DMS 273 treated with DMSO at 0.1 percent for 48 hours (cell line): ENCODE results near the gene SPDYE4.

Experiments used
- DNase-seq: peaks from one replicate; lab custom pipeline; 2025; lab: John Stamatoyannopoulos, UW

SPDYE4 gene

DNA sequence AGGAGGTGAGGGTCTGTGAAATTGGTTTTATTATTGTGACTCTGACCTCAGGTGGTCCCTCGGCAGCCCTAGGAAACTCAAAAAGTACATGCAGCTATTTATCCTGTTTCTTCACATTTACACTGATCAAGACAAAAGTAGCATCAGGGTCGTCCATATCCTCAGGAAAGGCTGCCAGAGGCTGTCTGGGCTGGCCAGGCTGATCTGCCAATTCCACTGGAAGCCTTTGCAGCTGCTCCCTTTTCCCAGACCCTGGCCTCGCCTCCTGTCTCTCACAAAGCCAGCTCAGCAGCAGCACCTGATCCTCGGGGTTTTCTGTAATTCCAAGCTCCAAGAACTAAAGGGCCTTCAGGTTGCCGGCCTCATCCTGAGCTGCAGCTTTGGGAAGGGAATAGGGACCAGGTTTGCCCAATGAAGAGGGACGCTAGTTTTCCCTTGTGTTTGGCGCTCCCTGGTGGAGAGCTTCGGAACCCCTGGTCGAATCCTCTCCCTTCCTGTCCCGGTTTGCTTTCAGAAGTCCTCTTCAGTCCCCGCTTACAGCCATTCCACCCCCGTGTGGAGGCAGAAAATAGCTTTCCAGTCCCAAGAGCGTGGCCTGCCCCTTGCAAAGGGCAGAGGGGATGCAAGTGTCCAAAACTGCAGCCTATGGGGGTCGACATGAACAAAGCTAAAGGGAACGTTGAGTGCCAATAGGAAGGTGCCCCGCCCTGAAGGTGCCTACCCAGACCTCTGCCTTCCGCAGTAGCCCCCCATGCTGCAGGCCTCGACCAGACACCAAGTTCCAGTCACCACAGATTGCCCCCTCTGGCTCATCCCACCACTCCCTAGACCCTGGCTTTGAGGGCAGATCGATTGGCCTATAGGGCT is 27.4 kb upstream of the SPDYE4 start:
- no peak for DNase-seq

DNA sequence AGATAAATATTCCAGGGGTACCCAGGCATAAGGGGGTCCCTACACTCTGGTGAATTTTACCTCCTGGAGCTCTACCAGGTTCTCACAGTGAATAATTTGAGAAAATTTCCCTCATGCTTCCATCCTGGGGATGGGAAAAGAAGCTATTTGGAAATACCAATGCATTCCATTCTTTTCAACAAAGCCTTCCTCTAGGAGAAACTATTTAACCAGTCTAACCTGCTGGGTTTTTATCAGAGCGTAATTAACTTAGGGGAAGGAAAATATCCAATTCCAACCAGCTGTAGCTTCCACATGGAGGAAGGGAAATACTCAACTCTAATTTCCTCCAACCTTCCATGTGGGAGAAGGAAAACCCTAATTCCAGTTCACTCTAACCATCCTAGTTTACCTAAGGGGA is 23.8 kb upstream of the SPDYE4 start:
- DNase-seq = no peak

DNA sequence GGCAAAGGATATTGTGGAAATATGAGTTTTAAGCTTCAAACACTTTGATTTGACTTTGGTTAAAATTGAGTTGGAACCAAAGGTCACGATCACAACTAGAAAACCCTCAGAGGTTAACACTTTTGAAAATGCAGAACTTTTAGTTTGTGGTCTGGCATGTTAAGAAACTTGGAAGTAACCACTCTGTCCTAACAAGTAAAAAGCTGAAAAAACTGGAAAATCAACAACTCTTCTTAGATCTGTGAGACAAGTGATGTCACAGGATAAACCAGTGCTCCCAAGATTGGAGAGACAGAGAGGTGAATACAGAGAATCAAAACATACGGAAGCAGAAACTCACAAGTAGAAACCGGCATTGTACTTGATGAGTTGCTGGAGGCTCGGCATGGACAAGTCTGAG is 23.4 kb upstream of the SPDYE4 start:
- no peak for DNase-seq

DNA sequence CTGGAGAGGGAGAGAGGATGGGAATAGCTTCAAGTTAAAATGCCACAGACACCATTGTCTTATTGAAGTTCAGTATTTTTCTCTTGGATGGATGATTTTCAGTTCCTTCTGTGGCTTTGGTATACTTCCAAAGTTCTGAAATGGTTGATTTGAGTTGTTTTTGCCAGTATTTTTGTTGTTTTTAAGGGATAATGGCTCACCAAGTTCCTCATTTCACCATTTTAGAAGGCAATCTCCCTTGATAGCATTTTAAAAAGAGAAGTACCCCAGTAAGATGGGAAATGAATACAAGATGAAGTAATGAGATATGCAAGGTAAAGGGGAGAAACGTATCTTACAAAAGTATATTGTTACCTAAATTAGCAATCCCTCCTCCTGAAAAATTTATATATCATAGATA is 18.5 kb upstream of the SPDYE4 start:
- no peak for DNase-seq

DNA sequence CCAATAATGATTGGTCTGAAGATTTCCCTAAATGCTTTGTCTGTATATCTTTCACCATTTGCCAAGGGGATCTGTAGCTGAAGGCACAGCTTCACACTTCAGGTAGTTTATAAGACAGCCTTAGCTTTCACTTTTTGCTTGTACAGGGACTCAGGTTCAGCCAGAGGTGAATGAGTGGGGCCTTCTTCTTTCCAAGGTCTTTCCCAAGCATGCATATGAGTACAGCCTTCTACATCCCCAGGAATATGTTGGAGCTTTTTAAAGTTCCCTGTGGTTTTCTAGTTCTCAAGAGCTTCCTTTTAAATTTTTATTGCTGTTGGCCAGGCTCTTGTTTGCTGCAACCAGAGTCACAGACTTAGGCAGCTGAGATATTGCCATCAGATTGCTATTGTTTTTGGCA is 17.9 kb upstream of the SPDYE4 start:
- DNase-seq = no peak

DNA sequence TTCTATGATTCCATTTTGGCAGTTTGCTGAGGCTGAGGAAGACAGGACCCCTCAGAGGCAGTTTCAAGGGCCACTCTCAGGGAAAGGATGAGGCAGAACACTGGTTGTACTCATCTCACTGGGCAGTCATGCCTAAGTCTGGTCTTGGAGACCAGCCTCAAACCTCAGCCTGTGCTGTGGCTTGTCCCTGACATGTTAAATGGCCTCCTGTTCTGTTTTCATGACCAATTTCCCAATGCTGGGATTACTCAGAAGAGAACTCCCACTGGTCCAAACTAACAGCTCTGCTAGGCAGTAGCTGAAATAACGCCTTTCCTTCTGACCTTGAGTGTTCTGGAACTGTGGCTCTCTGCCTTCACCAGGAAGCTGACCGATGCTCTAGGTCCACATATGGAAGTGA is 8.4 kb upstream of the SPDYE4 start:
- no peak for DNase-seq

DNA sequence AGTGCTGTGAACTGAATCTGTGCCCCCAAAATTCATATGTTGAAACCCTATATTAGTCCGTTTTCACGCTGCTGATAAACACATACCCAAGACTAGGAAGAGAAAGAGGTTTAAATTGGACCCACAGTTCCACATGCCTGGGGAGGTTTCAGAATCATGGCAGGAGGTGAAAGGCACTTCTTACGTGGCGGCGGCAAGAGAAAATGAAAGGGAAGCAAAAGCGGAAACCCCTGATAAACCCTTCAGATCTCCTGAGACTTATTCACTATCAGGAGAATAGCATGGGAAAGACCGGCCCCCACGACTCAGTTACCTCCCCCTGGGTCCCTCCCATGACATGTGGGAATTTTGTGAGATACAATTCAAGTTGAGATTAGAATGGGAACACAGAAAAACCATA is 3.7 kb upstream of the SPDYE4 start:
- no peak for DNase-seq

DNA sequence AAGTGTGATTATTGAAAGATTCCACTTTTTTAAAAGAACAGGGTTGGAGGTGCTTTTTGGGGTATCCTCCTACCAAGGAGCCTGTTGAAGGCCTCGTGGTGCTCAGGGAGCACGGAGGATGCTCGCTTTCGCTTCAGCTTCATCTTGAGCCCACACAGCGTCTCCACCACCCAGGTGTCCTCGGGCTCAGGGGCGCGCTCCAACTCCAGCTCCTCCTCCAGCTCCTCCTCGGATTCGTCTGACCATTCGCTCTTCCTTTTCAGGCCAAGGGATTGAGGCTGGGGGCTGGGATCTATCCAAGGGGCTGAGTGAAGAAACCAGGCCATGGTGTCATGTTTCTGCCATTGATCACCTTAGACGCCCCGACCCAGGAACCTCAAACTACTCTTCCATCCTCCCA is 1.2 kb downstream of the SPDYE4 start:
- no peak for DNase-seq

DNA sequence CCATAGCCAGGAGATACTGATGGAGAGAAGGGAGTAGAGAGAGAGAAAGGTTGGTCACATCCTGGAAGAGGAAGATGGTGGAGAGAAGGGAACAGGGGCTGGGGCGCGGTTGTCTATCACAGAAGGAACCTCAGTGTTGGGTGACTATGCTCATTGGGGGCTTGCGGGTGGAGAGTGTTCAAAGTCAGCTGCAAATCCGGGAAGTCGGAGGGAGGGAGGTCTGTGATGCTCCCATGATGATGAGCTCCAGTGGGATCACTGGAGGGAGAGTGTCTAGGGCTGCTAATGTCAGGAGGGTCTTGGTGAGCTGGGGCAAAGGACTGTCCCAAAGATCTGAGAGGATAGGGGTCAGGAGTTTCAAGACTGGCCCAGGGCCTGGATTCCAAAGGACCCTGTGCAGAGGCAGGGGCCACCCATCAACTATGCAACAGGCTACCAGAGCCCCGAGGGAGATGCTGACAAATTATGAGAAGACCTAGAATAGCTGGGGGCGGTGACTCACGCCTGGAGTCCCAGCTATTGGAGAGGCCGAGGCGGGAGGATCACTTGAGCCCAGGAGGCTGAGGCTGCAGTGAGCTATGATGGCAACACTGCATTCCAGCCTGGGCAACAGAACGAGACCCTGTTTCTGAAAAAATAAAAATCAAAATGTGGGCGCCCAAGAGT is 2.6 kb downstream of the SPDYE4 start:
- no peak for DNase-seq

DNA sequence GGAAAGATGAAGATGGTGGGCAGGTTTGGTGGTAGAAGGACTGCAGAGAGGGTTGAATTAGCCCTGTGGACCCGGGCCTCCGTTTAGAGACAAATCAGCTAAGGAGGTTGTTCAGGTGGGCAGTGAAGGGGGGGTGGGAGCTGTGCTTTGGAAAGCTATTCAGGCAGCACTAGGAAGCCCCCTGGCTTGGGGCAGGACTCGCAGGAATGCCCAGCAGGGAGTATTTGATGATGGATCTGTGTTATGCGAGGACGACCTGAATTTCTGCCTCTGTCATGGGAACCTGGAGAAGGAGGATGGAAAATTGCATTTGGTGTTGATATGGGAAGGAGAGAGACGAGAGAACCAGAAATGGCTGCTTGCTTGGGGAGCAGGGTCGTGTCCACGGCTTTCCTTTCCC is 3.5 kb downstream of the SPDYE4 start:
- no peak for DNase-seq

DNA sequence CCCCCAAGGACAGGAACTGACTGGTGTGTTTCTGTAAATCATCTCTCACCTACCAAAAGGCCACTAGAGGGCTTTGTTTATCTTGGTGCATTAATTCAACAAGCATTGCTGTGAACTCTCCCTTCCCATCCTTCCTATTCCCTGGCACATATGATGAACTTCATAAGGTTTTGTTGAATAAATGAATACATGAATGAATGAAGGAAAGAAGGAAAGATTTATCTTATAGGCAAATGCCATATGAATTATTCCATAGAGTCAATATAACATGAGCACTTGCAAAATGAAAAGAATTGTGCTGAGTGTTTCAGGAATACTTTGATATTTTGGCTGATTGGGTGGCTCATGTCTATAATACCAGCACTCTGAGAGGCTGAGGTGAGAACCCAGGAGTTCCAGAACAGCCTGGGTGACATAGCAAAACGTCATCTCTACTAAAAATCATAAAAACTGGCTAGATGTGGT is 4.3 kb downstream of the SPDYE4 start:
- DNase-seq = no peak

DNA sequence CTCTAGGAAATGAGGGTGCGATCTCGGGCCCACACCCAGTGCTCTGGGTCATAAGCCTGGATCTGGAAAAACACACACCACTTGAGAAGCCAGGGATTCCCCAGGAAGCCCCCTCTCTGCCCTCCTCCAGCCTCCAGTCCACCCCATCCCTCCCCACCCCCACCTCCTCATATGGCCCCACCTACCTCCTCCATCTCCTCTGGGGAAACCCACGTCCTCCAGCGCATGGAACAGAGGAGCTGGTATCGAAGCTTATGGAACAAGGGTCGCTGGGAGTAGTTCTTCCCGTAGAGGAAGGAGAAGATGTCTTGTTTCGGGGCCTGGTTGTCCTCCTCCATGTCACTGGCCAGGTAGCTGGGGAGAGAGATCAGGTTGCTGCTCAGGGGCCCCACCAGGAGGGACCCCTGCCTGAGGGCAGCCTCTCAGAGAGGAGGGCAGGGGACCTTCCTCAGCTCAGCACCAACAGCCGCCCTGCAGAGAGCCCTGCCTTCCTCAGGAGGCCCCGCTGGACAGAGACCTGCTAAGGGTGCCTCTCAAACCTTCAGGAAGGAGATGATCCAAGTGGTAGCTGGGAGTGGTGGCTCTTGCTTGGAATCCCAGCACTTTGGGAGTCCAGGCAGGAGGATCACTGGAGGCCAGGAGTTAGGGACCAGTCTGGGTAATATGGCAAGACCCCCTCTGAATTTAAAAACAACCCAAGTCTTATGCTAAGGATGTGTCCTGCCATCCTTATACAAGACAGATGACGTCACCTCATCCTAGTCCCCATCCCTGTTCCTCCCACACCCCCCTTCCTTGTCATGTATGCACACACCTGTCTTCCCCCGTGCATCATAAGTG is 5.0 kb downstream of the SPDYE4 start:
- no peak for DNase-seq

DNA sequence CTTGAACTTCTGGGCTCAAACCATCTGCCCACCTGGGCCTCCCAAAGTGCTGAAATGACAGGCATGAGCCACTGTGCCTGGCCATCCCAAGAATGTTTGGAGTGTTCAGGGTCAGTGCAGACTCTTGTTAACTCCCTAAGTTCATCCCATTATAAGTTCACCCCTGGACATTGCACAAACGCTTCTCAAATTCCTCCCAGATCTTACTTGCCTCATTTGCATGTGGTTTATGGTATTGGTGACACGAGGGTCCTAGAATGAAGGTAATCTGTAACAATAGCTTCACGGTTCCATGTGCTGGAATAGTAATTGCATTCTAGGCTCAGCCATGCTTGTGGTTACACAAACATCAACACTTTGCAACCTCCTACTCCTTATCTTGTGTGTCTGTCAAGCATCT is 8.7 kb downstream of the SPDYE4 start:
- no peak for DNase-seq

DNA sequence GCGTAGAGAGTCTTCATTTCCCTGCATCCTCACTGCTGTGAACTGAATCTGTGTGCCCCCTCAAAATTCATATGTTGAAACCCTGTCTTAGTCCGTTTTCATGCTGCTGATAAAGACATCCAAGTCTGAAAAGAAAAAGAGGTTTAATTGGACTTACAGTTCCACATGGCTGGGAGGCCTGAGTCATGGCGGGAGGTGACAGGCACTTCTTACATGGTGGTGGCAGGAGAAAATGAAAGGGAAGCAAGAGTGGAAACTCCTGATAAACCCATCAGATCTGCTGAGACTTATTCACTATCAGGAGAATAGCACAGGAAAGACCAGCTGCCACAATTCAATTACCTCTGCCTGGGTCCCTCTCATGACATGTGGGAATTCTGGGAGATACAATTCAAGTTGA is 10.6 kb downstream of the SPDYE4 start:
- no peak for DNase-seq

DNA sequence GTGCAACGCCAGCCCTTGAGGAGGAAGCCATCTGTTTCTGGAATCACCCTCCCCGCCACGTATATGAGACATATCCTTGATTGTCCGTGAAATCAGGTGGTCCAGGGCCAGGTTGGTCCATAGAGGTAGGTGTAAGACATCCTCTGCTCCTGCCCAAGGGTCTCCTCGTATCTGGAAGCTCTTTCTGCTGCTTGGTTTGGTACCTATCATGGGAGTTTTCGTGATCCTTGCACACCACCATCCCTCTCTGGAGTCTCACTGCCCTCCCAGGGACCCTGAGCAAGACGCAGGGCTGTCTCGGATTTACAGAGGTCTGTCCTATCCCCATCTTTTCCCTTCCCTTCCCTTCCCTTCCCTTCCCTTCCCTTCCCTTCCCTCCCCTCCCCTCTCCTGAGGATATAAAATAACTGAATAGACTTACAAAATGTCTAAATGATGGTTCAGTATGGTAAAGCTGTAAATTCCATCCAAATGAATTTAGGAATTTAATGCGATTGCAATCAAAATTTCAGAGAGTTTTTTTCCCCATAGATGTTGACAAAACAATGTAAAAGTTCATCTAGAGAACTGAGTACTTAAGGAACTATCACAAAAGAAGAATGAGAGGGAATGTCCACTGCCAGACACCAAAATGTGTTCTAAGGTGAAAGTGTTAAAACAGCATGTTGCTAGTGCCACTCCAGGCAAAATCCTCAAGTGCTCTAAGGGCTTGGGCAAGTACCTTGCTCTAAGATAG is 11.7 kb downstream of the SPDYE4 start:
- no peak for DNase-seq

DNA sequence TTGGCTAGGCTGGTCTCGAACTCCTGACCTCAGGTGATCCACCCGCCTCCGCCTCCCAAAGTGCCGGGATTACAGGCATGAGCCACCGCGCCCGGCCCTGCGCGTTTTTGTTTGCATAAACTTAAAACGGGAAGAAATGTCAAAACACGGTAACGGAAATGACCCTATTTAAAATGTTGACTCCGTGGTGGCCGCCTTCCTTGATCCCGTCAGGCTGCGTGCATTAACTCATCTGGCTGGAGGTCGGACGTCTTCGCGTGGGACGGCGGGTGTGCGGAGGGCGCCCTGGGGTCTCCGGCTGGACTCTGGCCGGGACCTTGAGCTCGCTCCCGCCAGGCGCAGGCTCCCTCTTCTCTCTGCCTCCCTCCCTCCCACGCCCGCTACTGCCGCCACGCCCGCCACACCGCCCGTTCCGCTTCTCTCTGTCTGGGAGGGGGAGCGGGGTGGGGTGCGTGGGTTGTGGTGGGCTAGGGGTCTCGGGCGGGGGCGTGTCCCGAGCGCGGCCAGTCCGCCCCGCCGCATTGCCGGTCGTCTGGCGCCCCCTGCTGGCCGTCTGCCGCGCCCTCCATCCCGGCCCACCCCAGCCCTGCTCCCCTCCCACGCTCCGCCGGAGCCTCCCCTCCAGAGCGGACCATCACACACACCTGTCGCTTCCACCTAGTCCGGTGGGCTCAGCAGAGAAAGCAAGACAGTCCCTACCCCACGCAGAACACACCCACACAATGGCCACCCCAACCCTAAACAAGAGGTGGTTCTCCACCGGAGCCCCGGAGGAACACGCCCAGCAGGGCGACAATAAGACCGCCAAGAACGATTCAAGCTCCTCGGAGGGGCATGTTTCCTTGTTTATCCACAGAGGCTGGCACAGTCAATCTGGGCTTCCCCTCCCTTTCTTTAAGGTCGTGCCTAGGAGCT is 12.5 kb downstream of the SPDYE4 start:
- no peak for DNase-seq

DNA sequence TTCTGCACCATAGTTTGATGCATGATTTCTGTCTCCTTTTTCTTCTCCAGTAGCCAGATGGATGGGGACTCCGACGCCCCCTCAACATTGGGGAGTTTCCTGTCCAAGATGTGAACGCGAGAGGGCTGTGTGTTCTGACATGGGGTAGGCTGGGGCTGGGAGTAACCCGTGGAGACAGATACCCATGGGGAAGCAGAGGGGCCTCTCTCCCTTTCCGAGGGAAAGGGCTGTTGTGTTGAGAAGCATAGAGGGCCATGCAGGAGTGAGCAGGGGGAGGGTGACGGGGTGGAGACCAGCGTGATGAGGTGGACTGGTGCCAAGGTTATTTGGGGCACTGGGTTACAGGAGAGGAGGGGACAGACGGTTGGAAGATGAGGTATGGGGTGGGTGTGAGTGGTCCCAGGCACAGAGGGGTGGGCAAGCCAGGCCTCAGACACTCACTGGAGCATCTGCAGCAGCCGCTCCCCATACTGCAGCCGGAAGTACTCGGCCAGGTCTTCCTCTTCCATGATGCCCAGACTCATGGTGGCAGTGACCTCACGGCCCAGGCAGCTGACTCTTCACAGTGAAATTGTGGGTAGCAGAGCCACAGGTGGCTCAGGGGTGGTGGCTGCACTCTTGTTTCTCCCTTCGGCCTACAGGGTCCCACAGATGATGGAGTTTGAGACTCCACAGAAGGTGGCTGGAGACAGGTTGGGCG is 14.1 kb downstream of the SPDYE4 start:
- no peak for DNase-seq

DNA sequence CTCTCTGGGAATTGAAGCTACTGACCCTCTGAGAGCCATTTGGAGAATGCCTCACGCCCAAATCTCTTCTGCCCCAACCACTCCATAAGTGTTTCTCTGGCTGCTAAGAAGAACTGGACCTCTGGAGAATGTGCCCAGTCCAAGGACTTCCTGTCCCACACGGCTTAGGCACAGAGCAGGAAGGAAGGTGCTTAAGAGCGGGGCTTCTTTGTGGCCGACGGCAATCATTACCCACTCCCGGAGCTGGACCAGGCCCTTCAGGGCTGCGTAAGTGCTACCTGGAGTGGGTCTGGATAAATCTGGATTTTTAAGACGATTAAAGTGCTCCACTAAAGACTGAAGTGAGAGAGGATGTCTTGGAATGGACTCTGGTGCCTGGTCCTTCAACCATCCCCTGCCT is 15.5 kb downstream of the SPDYE4 start:
- DNase-seq = no peak

DNA sequence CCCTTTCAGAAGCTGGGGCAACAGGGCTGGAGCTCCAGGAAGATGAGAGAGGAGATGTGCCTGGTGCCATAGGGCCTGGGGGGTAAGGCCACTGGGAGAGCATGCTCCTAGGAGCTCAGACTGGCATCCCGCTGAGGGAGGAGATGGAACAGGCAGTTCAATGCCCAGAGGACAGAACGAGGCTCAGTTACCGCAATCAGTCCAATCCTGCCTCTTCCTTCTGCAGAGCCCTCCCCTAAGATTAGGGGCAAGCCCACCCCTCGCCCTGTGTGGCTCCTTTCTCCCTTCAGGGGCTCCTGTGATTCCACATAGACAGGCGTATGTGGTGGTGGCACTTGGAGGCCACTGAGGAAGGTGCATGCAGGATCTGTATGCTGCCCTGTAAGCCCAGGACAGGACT is 16.1 kb downstream of the SPDYE4 start:
- DNase-seq = no peak

DNA sequence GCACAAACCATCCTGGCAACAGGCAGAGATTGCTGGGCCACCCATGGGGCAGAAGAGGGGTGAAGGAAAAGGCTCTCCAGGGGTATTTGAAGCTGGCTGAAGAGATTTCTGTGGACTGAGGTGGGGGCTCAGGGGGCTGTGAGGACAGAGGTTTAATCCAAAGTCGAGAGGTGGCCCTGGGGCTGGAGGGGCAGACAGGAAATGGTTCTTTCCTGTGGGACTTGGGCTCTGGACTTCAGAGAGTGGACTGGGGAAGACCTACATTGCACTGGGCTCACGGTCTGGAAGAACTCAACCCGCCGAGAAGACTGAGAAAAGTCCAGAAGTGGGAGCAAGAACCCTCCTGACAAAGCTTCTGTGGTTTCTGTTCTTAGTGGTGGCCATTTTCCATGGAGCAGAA is 16.6 kb downstream of the SPDYE4 start:
- no peak for DNase-seq
